K562 (cell line): ENCODE data around the gene ARL14EP. TPM values are rescaled to one million over a fixed set of nuclear protein-coding genes. Genes with fewer than 3 reads are reported as not detected.

ENCODE experiments used
- E2F3 ChIP-seq: fragments of 250-450 bp; sonication (Bioruptor Pico); IDR thresholded peaks from 2 replicates; pipeline ENCODE4 v1.4.0; 2020; ENCODE audit warnings: mild to moderate bottlenecking
- NR2C1 ChIP-seq, 2 experiments: fragments of 450-650 bp; IDR thresholded peaks; 2 replicates each; pipeline ENCODE4 v1.6.1; 2017; ENCODE audit warnings: mild to moderate bottlenecking in 2 of 2, antibody characterized with exemption in 1 of 2, inconsistent platforms in 1 of 2, missing compliant biosample characterization in 1 of 2, missing genetic modification characterization in 1 of 2
- SMARCA4 ChIP-seq: fragments of 450-650 bp; IDR thresholded peaks from 2 replicates; pipeline ENCODE4 v1.6.1; 2016
- SMC3 ChIP-seq: conservative IDR thresholded peaks from 2 replicates; pipeline ENCODE4 v1.6.1; 2011; ENCODE audit warnings: low read depth, low read length, improper control_type of control experiment; ENCODE audit not compliant: insufficient read depth
- ZNF134 ChIP-seq: fragments of 250-450 bp; sonication (Bioruptor Pico); conservative IDR thresholded peaks from 2 replicates; pipeline ENCODE4 v1.4.0; 2020
- ZNF197 ChIP-seq: fragments of 200-800 bp; sonication (Bioruptor generic); IDR thresholded peaks from 2 replicates; pipeline ENCODE4 v1.6.1; 2016; ENCODE audit warnings: low read depth, missing genetic modification characterization, missing compliant biosample characterization
- polyA plus RNA-seq, 8 experiments: library from polyadenylated mRNA; depleted of rRNA in 4 of 8; stranded (reverse) in 5 of 8; unstranded in 3 of 8; fragments of >200 nt; fragmentation: Nextera tagmentation in 2 of 8; fragmentation: Illumina TruSeq in 1 of 8; extraction: Ambion mirVana in 2 of 8; extraction: Trizol in 1 of 8; gene quantifications; 2 replicates each; pipeline versions ENCODE4 v1.2.1 to v1.2.3, GENCODE V29; 2011 to 2014; ENCODE audit warnings: inconsistent platforms in 1 of 8, missing spikeins in 1 of 8
- total RNA-seq, 7 experiments: library from RNA; depleted of rRNA in 6 of 7; stranded (reverse); fragments of >200 nt in 6 of 7; fragmentation: Illumina TruSeq in 2 of 7; extraction: Trizol in 2 of 7; gene quantifications; 2 replicates each; pipeline versions ENCODE4 v1.2.1 to v1.2.3, GENCODE V29; 2011 to 2021; ENCODE audit warnings: low replicate concordance in 1 of 7
- TF ChIP-seq, protein P1 (sequence below): fragments of 450-650 bp; formaldehyde crosslinking; IDR thresholded peaks from 2 replicates; pipeline ENCODE4 v1.4.0; 2022; ENCODE audit warnings: missing genetic modification characterization
- TF ChIP-seq, protein P2 (sequence below): fragments of 250-450 bp; sonication (Bioruptor Pico); IDR thresholded peaks from 2 replicates; pipeline ENCODE4 v1.6.1; 2021; ENCODE audit warnings: mild to moderate bottlenecking

The ARL14EP gene
- total and polyA plus RNA-seq, 9 of the 15 experiments (the other 6 are each of a cell fraction or from before 2014, with no cell fraction given) = 11.4 to 42.7 (median 25.9) TPM

DNA sequence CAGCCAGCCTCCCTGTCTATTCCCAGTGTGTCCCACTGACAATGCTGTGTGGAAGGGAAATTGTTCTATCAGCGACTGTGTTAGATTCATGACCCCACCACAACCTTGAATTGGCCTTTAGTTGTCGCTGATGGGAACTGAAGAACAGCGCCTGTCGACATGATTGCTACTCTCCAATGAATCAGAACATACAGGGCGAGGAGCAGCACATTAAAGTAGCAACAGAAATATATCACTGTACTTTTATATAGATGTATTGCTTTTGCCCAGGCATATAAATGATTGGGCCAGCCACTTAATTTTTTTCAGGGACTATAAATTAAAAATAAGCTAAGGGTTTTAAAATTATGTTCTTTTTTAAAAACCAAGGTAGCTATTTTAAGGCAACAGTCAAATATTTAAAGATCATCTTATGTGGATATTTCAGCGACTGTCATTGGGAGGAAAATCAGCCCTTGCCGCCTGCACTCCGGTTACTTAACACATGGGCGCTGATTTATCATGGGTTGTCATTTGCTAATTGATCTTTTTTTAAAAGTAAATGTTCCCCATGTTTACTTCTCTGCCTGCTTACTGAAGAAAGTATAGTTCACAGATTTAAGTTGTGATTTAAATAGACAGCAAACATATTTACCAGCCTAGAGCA lies 42.1 kb downstream of the ARL14EP start (continued):
- TF ChIP-seq, protein P1, sequence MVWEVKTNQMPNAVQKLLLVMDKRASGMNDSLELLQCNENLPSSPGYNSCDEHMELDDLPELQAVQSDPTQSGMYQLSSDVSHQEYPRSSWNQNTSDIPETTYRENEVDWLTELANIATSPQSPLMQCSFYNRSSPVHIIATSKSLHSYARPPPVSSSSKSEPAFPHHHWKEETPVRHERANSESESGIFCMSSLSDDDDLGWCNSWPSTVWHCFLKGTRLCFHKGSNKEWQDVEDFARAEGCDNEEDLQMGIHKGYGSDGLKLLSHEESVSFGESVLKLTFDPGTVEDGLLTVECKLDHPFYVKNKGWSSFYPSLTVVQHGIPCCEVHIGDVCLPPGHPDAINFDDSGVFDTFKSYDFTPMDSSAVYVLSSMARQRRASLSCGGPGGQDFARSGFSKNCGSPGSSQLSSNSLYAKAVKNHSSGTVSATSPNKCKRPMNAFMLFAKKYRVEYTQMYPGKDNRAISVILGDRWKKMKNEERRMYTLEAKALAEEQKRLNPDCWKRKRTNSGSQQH (CRISPR knock-in tag) = no peak
- TF ChIP-seq NR2C1 (IDR thresholded peaks at IDR 0.05) (no peak), NR2C1 (tag; IDR thresholded peaks at IDR 0.05) (no peak), ZNF197 (no peak), SMARCA4 (no peak), SMC3 (no peak), ZNF134 (no peak), E2F3 (CRISPR knock-in tag) (no peak)
- TF ChIP-seq, protein P2, sequence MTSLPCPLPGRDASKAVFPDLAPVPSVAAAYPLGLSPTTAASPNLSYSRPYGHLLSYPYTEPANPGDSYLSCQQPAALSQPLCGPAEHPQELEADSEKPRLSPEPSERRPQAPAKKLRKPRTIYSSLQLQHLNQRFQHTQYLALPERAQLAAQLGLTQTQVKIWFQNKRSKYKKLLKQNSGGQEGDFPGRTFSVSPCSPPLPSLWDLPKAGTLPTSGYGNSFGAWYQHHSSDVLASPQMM (CRISPR knock-in tag) = no peak
